Activated naive CD8-positive, alpha-beta T cell treated with anti-CD3 and anti-CD28 coated beads, Interleukin-2, amount 50 U/mL, for 24 hours (primary cell): ENCODE results near the gene AK8.
A peak's percentile ranks its signal among the peaks of the same experiment; 100 is the strongest.

Experiments used
- ATAC-seq: fragments of 150-1000 bp; cut with Tn5 transposase; one replicate; pipeline ENCODE4 v1.10.0; 2021
- DNase-seq: peaks from one replicate; pipeline ENCODE4 v3.0.0; 2021
- H3K27ac Mint-ChIP-seq: one replicate; pipeline ENCODE4 v1.8.0; 2021; ENCODE audit warnings: mild to moderate bottlenecking, mixed read lengths
- H3K27me3 Mint-ChIP-seq: one replicate; pipeline ENCODE4 v1.8.0; 2021; ENCODE audit warnings: mixed read lengths
- H3K36me3 Mint-ChIP-seq: one replicate; pipeline ENCODE4 v1.8.0; 2021; ENCODE audit warnings: low read depth, mixed read lengths
- H3K4me1 Mint-ChIP-seq: one replicate; pipeline ENCODE4 v1.8.0; 2021; ENCODE audit warnings: mixed read lengths
- H3K4me3 Mint-ChIP-seq: one replicate; pipeline ENCODE4 v1.8.0; 2021; ENCODE audit warnings: mild to moderate bottlenecking, moderate library complexity, mixed read lengths
- H3K9me3 Mint-ChIP-seq: one replicate; pipeline ENCODE4 v1.8.0; 2021; ENCODE audit warnings: mixed read lengths

The AK8 gene

GRCh38 chr9:132694144-132694543 lies 183.9 kb downstream of the AK8 start:
- Mint-ChIP-seq H3K27ac (no peak overlapping the region), H3K27me3 (peaks cover 4% of the 10 kb centered on the region), H3K4me1 (peaks cover 5% of the 10 kb centered on the region), H3K4me3 (no peak overlapping the region), H3K9me3 (peaks cover 41% of the 10 kb centered on the region), H3K36me3 (peaks cover 45% of the 10 kb centered on the region)
- DNase-seq = peak; percentile 5
- peak; percentile 82 for ATAC-seq

- H3K4me1 Mint-ChIP-seq = peaks cover 5% of the 10 kb centered on the region
- no peak overlapping the region for H3K27ac Mint-ChIP-seq
- no peaks in the 10 kb centered on the region for H3K27me3 Mint-ChIP-seq
- peaks cover 15% of the 10 kb centered on the region for H3K9me3 Mint-ChIP-seq
- DNase-seq (no peak), ATAC-seq (no peak)
- peaks cover 61% of the 10 kb centered on the region for H3K36me3 Mint-ChIP-seq
- H3K4me3 Mint-ChIP-seq = no peak overlapping the region
Measured at GRCh38 chr9:132690696-132691095, 187.4 kb downstream of the AK8 start.

- Mint-ChIP-seq H3K27me3 (no peaks in the 10 kb centered on the region), H3K36me3 (peaks cover 58% of the 10 kb centered on the region), H3K9me3 (no peaks in the 10 kb centered on the region), H3K4me3 (no peak overlapping the region), H3K27ac (no peak overlapping the region), H3K4me1 (peaks cover 26% of the 10 kb centered on the region)
- DNase-seq = no peak
- no peak for ATAC-seq
Measured at GRCh38 chr9:132683873-132684272, 194.2 kb downstream of the AK8 start.

GRCh38 chr9:132681561-132681960 lies 196.5 kb downstream of the AK8 start:
- no peak overlapping the region for H3K27ac Mint-ChIP-seq
- no peaks in the 10 kb centered on the region for H3K9me3 Mint-ChIP-seq

GRCh38 chr9:132679946-132680625 lies 198.0 kb downstream of the AK8 start:
- H3K36me3 Mint-ChIP-seq = peaks cover 50% of the 10 kb centered on the region
- DNase-seq (no peak), ATAC-seq (peak; percentile 87)
- no peaks in the 10 kb centered on the region for H3K27me3 Mint-ChIP-seq
- peaks cover 27% of the 10 kb centered on the region for H3K4me1 Mint-ChIP-seq
- no peak overlapping the region for H3K4me3 Mint-ChIP-seq
- no peaks in the 10 kb centered on the region for H3K9me3 Mint-ChIP-seq
- peak overlapping the region; percentile 17 for H3K27ac Mint-ChIP-seq

More at GRCh38 chr9:132681561-132681960, 196.5 kb downstream of the AK8 start:
- no peak for DNase-seq
- Mint-ChIP-seq H3K4me1 (peaks cover 27% of the 10 kb centered on the region), H3K4me3 (no peak overlapping the region), H3K27me3 (no peaks in the 10 kb centered on the region), H3K36me3 (peaks cover 59% of the 10 kb centered on the region)
- ATAC-seq = no peak

GRCh38 chr9:132677976-132678375 lies 200.1 kb downstream of the AK8 start:
- DNase-seq (no peak), ATAC-seq (no peak)
- peaks cover 45% of the 10 kb centered on the region for H3K36me3 Mint-ChIP-seq
- peaks cover 43% of the 10 kb centered on the region for H3K4me1 Mint-ChIP-seq
- H3K27me3 Mint-ChIP-seq = no peaks in the 10 kb centered on the region
- H3K9me3 Mint-ChIP-seq = no peaks in the 10 kb centered on the region
- no peak overlapping the region for H3K27ac Mint-ChIP-seq
- no peak overlapping the region for H3K4me3 Mint-ChIP-seq
